OCI-LY7 (cell line): Measurements from ENCODE around the gene ZYG11B. TPM values are rescaled to one million over a fixed set of nuclear protein-coding genes. Genes with fewer than 3 reads are reported as not detected.

Source experiments
- BruUV-seq: library from RNA; stranded (reverse); fragments of 400-500 nt; replicated peaks from 2 replicates; lab custom pipeline; 2021; lab: Mats Ljungman, UMichigan
- CTCF ChIA-PET: fragments of 300-600 bp; sonication (Branson Sonifier 250); formaldehyde crosslinking; loops from one replicate; lab custom pipeline; 2022; ENCODE audit warnings: antibody characterized with exemption; ENCODE audit not compliant: unreplicated experiment; lab: Charles Lee
- POLR2A ChIA-PET: fragments of 300-600 bp; sonication (Branson Sonifier 250); formaldehyde crosslinking; loops from one replicate; lab custom pipeline; 2022; ENCODE audit warnings: antibody characterized with exemption; lab: Charles Lee
- DNase-seq: peaks from one replicate; pipeline ENCODE4 v3.0.0-alpha.2; 2015; ENCODE audit warnings: low spot score
- H2AFZ ChIP-seq: fragments of 200-600 bp; sonication (generic), shearing (Covaris generic); 2 replicates; pipeline ENCODE4 v1.6.1; 2014; ENCODE audit warnings: mild to moderate bottlenecking, antibody characterized with exemption, low read length, moderate library complexity
- H3K27ac ChIP-seq: fragments of 200-600 bp; sonication (generic); 2 replicates; pipeline ENCODE4 v1.5.1; 2014; ENCODE audit warnings: mixed run types, low read depth, mild to moderate bottlenecking, moderate library complexity, low read length, inconsistent platforms; ENCODE audit not compliant: poor library complexity, severe bottlenecking
- H3K36me3 ChIP-seq: fragments of 200-600 bp; sonication (generic); 2 replicates; pipeline ENCODE4 v1.6.1; 2014; ENCODE audit warnings: mild to moderate bottlenecking, antibody characterized with exemption, low read length, moderate library complexity, mixed read lengths; ENCODE audit not compliant: insufficient read depth
- H3K4me1 ChIP-seq: fragments of 200-600 bp; sonication (generic); 2 replicates; pipeline ENCODE4 v1.5.1; 2014; ENCODE audit warnings: mild to moderate bottlenecking, low read length; ENCODE audit not compliant: insufficient read depth, poor library complexity, severe bottlenecking
- H3K4me2 ChIP-seq: fragments of 200-600 bp; sonication (generic); 2 replicates; pipeline ENCODE4 v1.6.1; 2014; ENCODE audit warnings: mild to moderate bottlenecking, low read length
- H3K4me3 ChIP-seq: fragments of 200-600 bp; sonication (generic); 2 replicates; pipeline ENCODE4 v1.5.1; 2014; ENCODE audit warnings: mild to moderate bottlenecking, low read depth, low read length; ENCODE audit not compliant: poor library complexity, severe bottlenecking
- H3K79me2 ChIP-seq: fragments of 200-600 bp; sonication (generic); 2 replicates; pipeline ENCODE4 v1.6.1; 2016; ENCODE audit warnings: low read depth, mild to moderate bottlenecking, low read length, moderate library complexity, mixed read lengths; ENCODE audit not compliant: insufficient read depth
- H3K9me2 ChIP-seq: fragments of 200-600 bp; sonication (generic); 2 replicates; pipeline ENCODE4 v1.6.1; 2016; ENCODE audit warnings: mild to moderate bottlenecking, low read length, mixed read lengths; ENCODE audit not compliant: insufficient read depth
- H3K9me3 ChIP-seq: fragments of 200-600 bp; sonication (generic); 2 replicates; pipeline ENCODE4 v1.6.1; 2014; ENCODE audit warnings: mild to moderate bottlenecking, mixed run types, low read length, mixed read lengths
- H4K20me1 ChIP-seq: fragments of 200-600 bp; sonication (generic); 2 replicates; pipeline ENCODE4 v1.6.1; 2014; ENCODE audit warnings: mild to moderate bottlenecking, antibody characterized with exemption, low read length, moderate library complexity, mixed read lengths; ENCODE audit not compliant: insufficient read depth
- EZH2phosphoT487 ChIP-seq: fragments of 200-600 bp; sonication (generic); IDR thresholded peaks from 2 replicates; pipeline ENCODE4 v1.6.1; 2018; ENCODE audit warnings: low read depth, borderline replicate concordance, mild to moderate bottlenecking, mixed run types, antibody characterized with exemption, low read length, moderate library complexity, mixed read lengths
- intact Hi-C: fragments of 100-400 bp; cut with micrococcal nuclease; formaldehyde crosslinking; loops from one replicate; pipeline ENCODE4 v1.10.0; 2022; ENCODE audit not compliant: unreplicated experiment
- total RNA-seq, 2 experiments: library from RNA; depleted of rRNA in 1 of 2; stranded (reverse); fragments of >200 nt in 1 of 2; shearing (Covaris generic) in 1 of 2; gene quantifications; 2 replicates each; pipeline ENCODE4 v1.2.3, GENCODE V29; 2014 to 2022
- TF ChIP-seq, protein P1 (sequence below): fragments of 200-600 bp; sonication (generic); conservative IDR thresholded peaks from 2 replicates; pipeline ENCODE4 v1.5.1; 2014; ENCODE audit warnings: mild to moderate bottlenecking, antibody characterized with exemption, low read length, moderate library complexity, mixed read lengths

Gene ZYG11B
- total RNA-seq, 2 experiments from 2014 or later, result 11.2 to 15.9 TPM

DNA sequence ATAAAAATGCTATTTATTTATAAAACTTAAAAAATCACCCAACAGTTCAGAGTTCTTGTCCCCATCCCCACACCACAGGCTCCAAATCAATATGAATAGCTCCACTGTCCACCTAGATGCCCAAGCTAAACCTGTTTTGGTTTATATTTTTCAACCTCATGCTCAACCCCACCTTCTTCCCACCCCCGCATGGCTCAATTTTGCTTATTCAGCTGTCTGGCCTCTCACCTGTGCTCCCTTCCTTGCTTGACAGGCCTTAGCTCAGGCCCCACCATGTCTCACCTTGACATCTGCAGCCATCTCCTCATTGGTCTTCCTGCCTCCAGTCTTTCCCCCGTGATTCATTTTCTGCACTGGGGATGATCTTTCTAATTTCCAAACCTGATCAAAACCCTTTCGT lies 45.9 kb upstream of the ZYG11B start:
- Histone ChIP-seq H3K9me3 (no peaks in the 10 kb centered on the region), H2AFZ (no peak overlapping the region), H3K36me3 (peaks cover 8% of the 10 kb centered on the region), H3K9me2 (no peaks in the 10 kb centered on the region), H3K27ac (no peak overlapping the region), H3K4me1 (no peaks in the 10 kb centered on the region), H3K4me2 (no peak overlapping the region), H3K79me2 (no peaks in the 10 kb centered on the region), H4K20me1 (no peaks in the 10 kb centered on the region), H3K4me3 (no peak overlapping the region)
- intact Hi-C loops, result no loop called here
- ChIA-PET CTCF (no interaction called here), POLR2A (interaction anchor here (0.6 to 1.3 kb wide), 2 partner anchors 11 to 276 kb away, joined by 3 read pairs; partner anchors contain the start of genes ORC1 and PRPF38A)
- TF ChIP-seq EZH2phosphoT487, result no peak
- TF ChIP-seq, protein P1, sequence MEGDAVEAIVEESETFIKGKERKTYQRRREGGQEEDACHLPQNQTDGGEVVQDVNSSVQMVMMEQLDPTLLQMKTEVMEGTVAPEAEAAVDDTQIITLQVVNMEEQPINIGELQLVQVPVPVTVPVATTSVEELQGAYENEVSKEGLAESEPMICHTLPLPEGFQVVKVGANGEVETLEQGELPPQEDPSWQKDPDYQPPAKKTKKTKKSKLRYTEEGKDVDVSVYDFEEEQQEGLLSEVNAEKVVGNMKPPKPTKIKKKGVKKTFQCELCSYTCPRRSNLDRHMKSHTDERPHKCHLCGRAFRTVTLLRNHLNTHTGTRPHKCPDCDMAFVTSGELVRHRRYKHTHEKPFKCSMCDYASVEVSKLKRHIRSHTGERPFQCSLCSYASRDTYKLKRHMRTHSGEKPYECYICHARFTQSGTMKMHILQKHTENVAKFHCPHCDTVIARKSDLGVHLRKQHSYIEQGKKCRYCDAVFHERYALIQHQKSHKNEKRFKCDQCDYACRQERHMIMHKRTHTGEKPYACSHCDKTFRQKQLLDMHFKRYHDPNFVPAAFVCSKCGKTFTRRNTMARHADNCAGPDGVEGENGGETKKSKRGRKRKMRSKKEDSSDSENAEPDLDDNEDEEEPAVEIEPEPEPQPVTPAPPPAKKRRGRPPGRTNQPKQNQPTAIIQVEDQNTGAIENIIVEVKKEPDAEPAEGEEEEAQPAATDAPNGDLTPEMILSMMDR, result no peak
- no peak for DNase-seq
- no TSS peak for BruUV-seq

DNA sequence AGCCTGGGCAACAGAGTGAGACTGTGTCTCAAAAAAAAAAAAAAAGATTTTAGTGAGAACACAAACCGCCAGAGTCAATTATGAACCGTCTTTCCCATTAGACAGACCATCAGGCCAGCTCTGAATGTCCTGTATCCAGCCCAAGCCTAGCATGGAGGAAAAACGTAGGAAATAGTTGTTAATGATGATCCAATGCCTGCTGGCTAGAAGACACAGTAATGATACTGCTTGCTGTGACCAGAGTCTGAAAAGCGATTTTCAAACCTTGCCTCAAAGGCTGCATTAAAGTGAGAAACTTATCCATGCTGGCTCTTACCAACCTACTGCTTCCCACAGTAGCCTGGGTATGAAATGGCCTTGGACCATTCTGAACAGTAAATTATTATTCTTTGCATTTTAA lies 45.1 kb upstream of the ZYG11B start:
- ChIA-PET POLR2A (interaction anchor here (1.3 kb wide), 1 partner anchor 277 kb away, joined by 3 read pairs; the partner anchor contains the start of genes ORC1 and PRPF38A), CTCF (no interaction called here)
- no peak overlapping the region for H3K4me3 ChIP-seq
- H3K4me2 ChIP-seq, result no peak overlapping the region
- H3K9me2 ChIP-seq, result no peaks in the 10 kb centered on the region
- no peaks in the 10 kb centered on the region for H3K79me2 ChIP-seq
- intact Hi-C loops, result no loop called here
- DNase-seq, result no peak
- no peak overlapping the region for H3K27ac ChIP-seq
- TF ChIP-seq, protein P1, result no peak
- H3K9me3 ChIP-seq, result no peaks in the 10 kb centered on the region
- BruUV-seq, result no TSS peak
- H4K20me1 ChIP-seq, result no peaks in the 10 kb centered on the region
- H3K36me3 ChIP-seq, result peaks cover 10% of the 10 kb centered on the region
- H2AFZ ChIP-seq, result no peak overlapping the region
- peaks cover 3% of the 10 kb centered on the region for H3K4me1 ChIP-seq

DNA sequence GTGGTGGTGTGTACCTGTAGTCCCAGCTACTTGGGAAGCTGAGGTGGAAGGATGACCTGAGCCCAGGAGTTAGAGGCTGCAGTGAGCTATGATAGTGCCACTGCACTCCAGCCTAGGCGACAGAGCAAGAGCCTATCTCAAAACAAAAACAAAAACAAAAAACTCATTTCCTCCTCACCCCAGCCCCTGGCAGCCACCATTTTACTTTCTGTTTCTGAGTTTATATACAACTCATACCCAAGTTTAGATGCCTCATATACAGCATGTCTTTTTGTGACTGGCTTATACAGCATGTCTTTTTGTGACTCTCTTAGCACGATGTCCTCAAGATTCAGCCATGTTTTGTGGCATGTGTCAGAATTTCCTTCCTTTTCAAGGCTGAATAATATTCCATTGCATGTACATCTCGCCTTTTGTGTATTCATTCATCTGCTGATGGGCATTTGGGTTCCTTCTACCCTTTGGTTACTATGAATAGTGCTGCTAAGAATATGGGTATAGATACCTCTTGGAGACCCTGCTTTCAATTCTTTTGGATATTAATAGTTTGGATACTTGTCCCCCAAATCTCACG lies 42.8 kb upstream of the ZYG11B start:
- DNase-seq, result no peak
- H3K4me1 ChIP-seq, result peaks cover 3% of the 10 kb centered on the region
- ChIA-PET CTCF (no interaction called here), POLR2A (interaction anchor here (0.6 kb wide), 1 partner anchor 429 kb away, joined by 5 read pairs; no protein-coding TSS in a partner anchor)
- peaks cover 30% of the 10 kb centered on the region for H3K36me3 ChIP-seq
- no TSS peak for BruUV-seq
- TF ChIP-seq, protein P1, result no peak
- TF ChIP-seq EZH2phosphoT487, result no peak
- no peak overlapping the region for H3K27ac ChIP-seq
- H3K79me2 ChIP-seq, result no peaks in the 10 kb centered on the region
- H3K4me2 ChIP-seq, result no peak overlapping the region
- H3K9me2 ChIP-seq, result no peaks in the 10 kb centered on the region
- intact Hi-C loops, result no loop called here
- H4K20me1 ChIP-seq, result no peaks in the 10 kb centered on the region
- H3K9me3 ChIP-seq, result no peaks in the 10 kb centered on the region
- H3K4me3 ChIP-seq, result no peak overlapping the region
- H2AFZ ChIP-seq, result no peak overlapping the region
